Measurements from ENCODE around the gene ETNK2.

ETNK2 gene

DNA sequence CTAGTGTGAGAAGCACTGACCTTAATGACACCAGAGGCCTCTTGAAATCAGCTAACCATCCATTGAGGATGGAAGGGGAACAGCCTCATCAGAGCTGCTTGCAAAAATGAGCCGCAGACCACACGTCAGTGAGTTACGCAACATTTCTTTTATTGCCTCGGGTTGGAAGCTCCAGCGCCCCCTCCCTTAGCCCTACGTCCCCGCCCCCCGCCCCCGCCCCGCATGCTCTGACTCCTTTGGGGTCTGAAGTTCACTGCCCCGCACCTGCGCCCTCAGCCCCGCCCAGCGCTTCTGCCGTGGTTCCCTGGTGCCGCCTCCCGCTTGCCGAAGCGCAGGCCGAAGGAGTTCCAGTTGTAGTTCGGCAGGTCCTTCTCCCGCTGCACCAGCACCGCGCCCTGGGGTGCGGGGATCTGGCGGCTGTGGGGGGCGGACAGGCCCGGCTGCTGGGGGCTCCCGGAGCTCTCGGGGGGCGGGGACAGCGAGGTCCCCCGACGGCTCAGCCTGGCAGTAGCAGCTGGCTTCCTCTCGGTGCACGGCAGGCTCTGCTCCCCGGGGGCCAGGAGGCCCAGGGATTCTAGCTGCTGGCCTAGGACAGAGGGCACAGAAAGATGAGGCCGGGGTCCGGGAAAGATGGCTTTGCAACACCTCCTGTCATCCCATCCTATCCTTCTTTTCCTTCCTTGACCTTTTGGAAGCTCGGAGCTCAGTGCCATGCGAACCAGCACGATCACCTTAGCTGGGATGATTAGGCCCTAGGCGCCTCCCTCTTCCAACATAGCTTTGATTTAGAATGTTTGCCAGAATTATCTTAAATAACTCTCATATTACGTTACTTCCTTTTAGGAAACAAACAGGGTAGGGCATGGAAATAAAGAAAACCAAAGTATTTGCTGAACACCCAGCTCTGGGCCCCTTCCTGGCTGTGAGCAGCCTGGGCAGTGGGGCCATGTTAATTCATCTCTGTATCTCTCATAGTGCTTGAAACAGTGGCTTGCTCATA is 38.7 kb upstream of the ETNK2 start:
- DNase-seq, result no peak
- no peak for TF ChIP-seq GATA1 (IDR thresholded peaks at IDR 0.05; ENCODE audit: low read depth, low read length)
- no peak for TF ChIP-seq POLR2A (IDR thresholded peaks at IDR 0.05; ENCODE audit: low read length)

DNA sequence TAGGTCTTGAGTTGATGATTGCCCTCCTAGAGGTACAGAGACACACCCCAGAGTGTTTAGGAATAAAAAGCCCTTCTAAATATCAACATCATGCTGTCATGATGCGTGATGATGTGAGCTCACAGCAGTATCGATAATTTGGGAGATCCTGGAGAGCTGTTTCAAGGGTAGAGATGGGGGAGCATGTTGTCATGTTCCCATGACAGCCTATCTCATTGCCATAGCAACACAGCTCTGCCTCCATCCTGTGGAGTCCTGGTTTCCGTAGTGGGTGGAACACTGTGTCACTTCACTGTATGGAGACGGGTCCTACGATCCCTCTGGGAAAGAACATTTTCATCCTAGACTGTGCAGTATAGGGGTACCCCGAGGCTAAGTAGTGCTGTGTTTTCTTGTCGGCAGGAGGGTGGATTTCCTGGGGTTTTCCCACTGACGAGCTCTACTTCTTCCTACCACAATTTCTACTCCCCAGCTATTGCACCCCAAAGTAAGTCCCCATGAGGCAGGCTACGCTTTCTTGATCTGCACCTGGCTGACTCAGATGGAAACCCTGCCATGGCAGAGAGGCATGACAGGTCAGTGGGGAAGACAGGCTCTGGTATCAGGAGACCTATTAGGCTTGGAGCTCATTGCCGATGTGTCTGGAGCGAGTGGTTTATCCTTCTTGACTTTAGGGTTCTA is 37.3 kb upstream of the ETNK2 start:
- TF ChIP-seq GATA1 (IDR thresholded peaks at IDR 0.05; ENCODE audit: low read depth, low read length), result no peak
- no peak for TF ChIP-seq POLR2A (IDR thresholded peaks at IDR 0.05; ENCODE audit: low read length)
- no peak for DNase-seq

DNA sequence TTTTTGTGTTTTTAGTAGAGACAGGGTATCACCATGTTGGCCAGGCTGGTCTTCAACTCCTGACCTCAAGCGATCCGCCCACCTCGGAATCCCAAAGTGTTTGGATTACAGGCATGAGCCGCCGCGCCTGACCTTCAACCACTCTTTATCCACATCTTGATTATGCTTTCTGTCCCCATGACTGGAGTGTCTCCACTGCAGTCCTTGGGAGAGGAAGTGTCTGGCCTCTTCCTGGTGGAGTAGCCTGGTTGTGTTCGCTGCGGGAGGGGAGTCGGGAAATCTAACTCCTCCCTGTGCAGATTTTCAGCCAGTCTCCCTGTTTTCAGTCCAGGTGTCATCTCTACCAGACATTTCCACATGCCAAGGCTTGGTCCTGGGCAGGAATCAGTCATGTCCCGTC is 34.8 kb upstream of the ETNK2 start:
- no peak for DNase-seq
- no peak for TF ChIP-seq GATA1 (IDR thresholded peaks at IDR 0.05; ENCODE audit: low read depth, low read length)
- TF ChIP-seq POLR2A (IDR thresholded peaks at IDR 0.05; ENCODE audit: low read length), result no peak

DNA sequence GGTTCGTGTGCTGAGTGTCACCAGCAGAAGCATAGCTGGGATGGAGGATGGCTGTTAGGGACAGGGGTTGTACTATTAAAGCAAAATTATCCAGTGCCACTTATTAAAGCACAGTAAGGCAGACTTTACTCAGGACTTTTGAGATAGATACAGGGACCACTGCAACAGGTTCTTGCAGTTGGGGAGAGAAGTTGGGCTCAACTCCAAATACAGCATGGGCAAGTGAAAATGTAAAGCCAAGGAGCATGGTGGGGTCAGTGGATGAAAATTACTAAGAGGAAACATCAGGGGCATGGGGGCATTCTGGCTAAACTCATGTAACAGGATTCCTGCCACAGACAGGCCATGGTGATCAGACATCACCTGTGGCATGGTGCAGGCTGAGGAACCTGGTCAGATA is 29.3 kb upstream of the ETNK2 start:
- DNase-seq, result no peak
- TF ChIP-seq POLR2A (IDR thresholded peaks at IDR 0.05; ENCODE audit: low read length) (no peak), GATA1 (IDR thresholded peaks at IDR 0.05; ENCODE audit: low read depth, low read length) (no peak)

DNA sequence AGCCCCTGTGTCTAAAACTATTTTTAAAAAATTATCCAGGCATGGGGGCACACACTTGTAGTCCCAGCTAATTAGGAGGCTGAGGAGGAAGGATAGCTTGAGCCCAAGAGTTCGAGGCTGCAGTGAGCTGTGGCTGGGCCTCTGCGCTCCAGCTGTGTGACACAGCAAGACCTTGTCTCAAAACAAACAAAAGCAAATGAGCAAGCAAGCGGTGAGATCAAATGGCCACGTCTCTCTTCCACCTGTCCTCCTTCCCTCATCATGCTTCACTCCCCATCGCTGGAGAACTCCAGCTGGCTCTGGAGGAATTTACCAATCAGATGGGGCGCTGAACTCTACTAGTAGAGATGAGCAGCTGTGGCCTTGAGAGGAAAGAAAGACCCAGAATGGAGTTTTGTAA is 28.3 kb upstream of the ETNK2 start:
- DNase-seq, result no peak
- TF ChIP-seq POLR2A (IDR thresholded peaks at IDR 0.05; ENCODE audit: low read length) (no peak), GATA1 (IDR thresholded peaks at IDR 0.05; ENCODE audit: low read depth, low read length) (no peak)

DNA sequence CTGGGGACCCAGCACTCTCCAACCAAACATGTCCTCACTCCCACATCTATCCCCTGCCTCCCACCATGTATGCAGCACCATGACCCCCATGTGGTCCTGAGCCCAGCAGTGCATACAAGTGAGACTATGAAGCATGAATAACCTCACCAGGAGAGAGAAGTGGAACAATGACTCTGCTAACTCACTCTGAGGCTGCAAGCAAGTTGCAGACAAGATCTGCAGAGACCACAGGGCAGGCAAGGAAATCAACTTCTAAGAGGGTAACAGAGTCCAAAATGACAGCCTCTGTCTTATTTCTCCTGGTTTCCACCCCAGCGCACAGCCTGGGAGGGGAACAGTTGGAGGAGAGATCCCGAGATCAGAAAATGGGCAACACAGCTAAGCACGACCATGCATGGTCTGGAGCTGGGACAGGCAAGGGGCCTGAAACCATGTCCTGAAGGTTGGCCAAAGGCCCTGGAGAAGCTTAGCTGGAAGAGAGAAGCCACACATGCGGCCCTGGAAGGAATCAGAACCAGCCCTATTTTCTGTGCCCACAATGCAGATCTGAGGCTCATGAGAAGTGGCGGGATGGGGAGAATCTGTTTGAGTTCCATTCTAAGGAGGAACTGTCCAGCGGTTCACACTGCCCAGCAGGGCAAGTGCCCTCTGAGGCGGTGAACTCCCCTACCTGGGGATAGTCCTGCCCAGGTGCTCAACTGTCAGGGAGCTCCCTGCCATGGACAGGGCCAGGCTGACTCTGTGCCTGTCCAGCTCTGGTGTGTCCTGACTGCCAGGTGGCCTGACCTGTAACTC is 26.8 kb upstream of the ETNK2 start:
- DNase-seq, result no peak
- TF ChIP-seq POLR2A (IDR thresholded peaks at IDR 0.05; ENCODE audit: low read length) (no peak), GATA1 (IDR thresholded peaks at IDR 0.05; ENCODE audit: low read depth, low read length) (no peak)

DNA sequence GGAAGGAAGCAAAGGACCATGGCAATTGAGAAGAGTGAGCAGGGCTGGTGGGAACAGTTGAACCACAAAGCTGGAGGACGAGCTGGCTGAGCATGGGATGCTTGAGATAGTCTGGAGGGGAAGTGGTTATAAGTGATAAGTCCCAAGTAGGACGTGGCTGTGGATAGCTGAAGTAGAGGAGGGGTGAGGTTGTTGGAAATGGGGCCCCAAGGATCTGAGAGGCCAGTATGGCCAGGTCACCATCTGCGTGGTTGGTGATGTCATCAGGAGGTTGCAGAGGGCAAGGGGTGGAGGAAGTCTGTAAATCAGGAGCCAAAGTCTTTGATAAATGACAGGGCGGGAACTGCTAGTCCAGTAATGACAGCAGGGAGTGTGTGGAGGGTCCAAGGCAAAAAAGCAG is 25.3 kb upstream of the ETNK2 start:
- TF ChIP-seq GATA1 (IDR thresholded peaks at IDR 0.05; ENCODE audit: low read depth, low read length) (no peak), POLR2A (IDR thresholded peaks at IDR 0.05; ENCODE audit: low read length) (no peak)
- peak; percentile 52 to 63 for DNase-seq

DNA sequence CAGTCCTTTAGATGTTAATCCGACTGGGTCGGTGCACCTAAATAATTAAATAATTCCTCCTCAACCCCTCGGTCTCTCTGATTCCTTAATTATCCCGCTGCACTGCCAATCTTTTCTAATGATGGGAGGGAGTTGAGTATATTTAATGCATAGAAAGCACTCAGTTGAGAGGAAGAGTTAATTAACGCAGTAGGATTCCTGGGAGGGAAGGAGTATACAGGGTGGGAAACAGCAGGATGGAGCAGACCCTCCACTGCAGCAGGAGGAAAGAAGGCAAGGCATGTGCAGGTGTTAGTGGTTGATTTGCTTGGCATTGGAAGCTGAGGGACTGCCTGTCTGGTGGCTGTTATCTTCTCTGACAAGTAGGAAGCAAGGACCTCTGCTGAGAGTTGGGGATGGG is 24.2 kb upstream of the ETNK2 start:
- no peak for DNase-seq
- no peak for TF ChIP-seq POLR2A (IDR thresholded peaks at IDR 0.05; ENCODE audit: low read length)
- TF ChIP-seq GATA1 (IDR thresholded peaks at IDR 0.05; ENCODE audit: low read depth, low read length), result no peak

DNA sequence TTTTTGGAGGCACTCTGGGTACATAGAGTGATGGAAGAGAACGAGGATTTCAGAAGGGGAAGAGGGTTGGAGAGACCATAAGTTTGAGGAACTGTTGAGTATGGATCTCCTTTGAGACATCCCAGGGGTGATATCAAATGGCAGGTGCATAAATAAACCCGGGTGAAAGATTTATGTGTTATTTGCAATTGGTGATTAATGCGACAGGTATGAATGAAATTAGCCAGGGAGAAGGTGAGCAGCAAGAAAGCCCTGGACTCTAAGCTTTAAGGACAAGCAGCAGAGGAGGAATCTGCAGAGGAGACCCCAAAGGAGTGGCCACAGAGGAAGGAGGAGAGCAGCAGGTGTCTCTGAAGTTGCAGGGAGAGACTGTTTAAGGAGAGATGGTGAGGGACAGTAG is 23.1 kb upstream of the ETNK2 start:
- no peak for TF ChIP-seq GATA1 (IDR thresholded peaks at IDR 0.05; ENCODE audit: low read depth, low read length)
- TF ChIP-seq POLR2A (IDR thresholded peaks at IDR 0.05; ENCODE audit: low read length), result no peak
- no peak for DNase-seq

DNA sequence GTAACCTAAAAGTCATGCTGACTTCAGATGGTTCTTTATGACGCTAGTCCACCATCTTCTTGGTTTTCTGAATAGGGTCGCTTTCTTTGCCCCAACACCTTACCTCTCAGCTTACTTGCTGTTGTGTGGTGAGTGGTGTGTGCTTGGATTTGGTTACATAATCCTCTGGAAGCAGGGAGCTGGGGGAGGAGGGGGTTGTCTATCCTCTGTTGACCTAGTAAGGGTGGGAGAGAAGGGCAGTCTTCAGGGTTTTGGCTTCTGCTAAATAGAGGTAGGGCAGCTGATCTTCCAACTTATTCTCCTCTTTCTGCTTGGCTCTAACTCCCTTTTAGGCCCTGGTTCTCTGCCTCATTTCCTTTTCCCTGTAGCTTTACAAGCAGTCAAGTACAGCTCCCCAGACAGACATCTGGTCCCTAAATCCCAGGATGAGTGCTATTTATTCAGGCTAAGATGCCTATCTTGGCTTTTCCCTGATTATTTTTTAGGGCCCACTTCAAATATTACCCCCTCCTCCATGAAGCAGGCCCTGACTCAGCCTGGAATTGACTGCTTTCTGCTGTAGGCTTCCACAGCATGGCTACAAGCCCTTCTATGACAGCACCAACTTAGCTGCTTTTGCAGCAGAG is 20.7 kb upstream of the ETNK2 start:
- no peak for DNase-seq
- no peak for TF ChIP-seq GATA1 (IDR thresholded peaks at IDR 0.05; ENCODE audit: low read depth, low read length)
- no peak for TF ChIP-seq POLR2A (IDR thresholded peaks at IDR 0.05; ENCODE audit: low read length)

DNA sequence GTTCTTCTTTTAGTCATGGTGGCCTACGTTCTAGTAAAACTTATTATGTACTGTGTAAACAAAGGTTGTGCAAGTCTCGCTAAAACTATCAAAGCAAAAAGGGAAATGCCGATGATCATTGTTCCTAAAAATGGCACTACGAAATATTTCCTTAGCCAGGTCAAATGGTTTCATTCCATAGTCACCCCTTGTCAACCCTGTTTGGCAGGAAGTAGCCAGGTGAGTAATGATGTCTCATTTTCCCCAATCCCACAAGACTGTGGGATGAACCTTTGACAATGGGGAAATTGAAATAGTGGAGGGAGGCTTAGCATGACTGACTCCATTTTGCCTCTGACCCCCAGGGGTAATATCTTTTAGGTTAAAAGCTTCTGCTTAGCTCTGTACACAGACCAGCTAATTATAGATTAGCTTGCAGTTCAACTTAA is 19.9 kb upstream of the ETNK2 start:
- DNase-seq, result no peak
- no peak for TF ChIP-seq GATA1 (IDR thresholded peaks at IDR 0.05; ENCODE audit: low read depth, low read length)

DNA sequence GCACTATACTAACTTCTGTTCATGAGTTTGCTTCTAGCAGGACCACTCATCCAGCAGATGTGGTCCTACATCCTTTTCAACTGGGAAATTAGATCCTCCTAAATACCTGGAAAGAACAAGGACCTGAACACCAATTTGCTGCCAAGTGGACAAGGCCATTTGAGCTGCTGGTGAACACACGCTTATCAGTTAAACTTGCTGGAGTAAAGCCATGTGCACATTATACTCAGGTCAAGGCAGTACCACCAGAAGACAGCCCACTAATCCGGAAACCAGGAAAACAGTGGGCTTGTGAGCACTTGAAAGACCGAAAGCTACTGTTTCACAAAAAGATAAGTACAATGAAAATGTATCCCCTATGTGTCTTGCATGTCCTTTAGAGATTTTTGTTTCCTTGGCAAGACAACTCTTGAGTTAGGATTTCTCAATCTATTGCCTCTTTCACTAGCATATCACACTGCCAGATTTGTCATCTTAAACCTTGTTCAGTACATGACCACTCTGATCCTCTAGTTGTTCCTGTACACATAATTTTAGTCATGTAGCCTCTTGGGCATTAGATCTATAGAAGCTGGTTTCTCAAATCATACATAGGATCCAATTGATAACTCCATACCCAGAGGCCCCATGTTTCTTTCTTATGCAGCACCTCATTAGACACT is 18.8 kb upstream of the ETNK2 start:
- DNase-seq, result no peak
- TF ChIP-seq POLR2A (IDR thresholded peaks at IDR 0.05; ENCODE audit: low read length) (no peak), GATA1 (IDR thresholded peaks at IDR 0.05; ENCODE audit: low read depth, low read length) (no peak)

DNA sequence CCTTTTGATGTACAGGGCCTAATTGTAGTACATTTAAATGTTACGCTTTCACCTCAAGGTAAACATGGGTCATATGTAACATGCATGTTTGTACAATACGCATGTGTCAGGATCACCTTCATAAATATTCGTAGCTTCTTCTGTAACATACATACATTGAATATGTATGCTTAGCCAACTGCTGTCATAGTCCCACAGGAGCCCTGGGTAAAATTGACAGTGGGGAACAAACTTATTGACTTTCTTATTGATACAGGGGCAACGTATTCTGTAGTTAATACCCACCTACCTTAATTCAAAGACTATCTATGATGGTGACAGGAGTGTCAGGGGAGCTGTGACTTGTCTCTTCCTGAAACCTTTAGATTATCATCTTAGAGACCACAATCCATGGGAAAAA is 18.0 kb upstream of the ETNK2 start:
- peak in 1 of 2 experiments; percentile 26 for DNase-seq
- TF ChIP-seq POLR2A (IDR thresholded peaks at IDR 0.05; ENCODE audit: low read length), result no peak
- TF ChIP-seq GATA1 (IDR thresholded peaks at IDR 0.05; ENCODE audit: low read depth, low read length), result no peak

All from erythroblast (primary cell).